Omental fat pad (tissue), 4 donors: ENCODE results near the gene ARHGAP28. TPM values are rescaled to one million over a fixed set of nuclear protein-coding genes. Genes with fewer than 3 reads are reported as not detected.

Experiments
- ATAC-seq: fragments of 150-250 bp; one replicate; pipeline ENCODE4 v1.9.1; 2016; ENCODE audit warnings: mild to moderate bottlenecking, moderate library complexity; ENCODE audit not compliant: low FRiP score
- DNase-seq: peaks from one replicate; pipeline ENCODE4 v3.0.0-alpha.2; 2019; ENCODE audit warnings: low spot score
- total RNA-seq, 4 donors: library from RNA; depleted of rRNA; stranded (reverse); fragments of >200 nt; gene quantifications; one replicate each; pipeline ENCODE4 v1.1.0, GENCODE V29; 2016
- TF ChIP-seq, protein P1 (sequence below), 3 donors: fragments of 450-650 bp; IDR thresholded peaks; one replicate each; pipeline ENCODE4 v1.5.1; 2016 to 2017; ENCODE audit warnings: antibody characterized with exemption in 3 of 3, mild to moderate bottlenecking in 3 of 3, moderate library complexity in 2 of 3

Gene ARHGAP28
- total RNA-seq, 4 donors from 2014 or later, result 4.7 to 23.7 (median 10.4) TPM

DNA sequence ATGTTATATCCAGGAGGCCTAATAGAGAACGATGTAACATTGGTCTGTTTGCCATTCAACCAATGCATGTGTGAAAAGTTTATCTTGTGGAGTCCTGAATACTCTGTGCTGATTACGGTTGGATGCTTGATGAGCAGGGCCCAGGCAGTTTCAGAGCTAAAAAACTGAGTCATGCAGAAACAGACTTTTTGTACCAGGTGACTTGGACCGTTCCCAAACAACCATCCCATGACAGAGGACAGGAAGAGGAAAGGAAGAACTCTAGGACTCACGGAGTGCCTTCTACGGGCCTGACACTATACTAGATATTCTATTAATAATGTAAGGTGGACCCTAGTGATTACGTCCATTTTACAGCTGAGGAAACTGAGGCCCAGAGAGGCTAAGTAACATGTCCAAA lies 142.1 kb downstream of the ARHGAP28 start:
- TF ChIP-seq, protein P1, sequence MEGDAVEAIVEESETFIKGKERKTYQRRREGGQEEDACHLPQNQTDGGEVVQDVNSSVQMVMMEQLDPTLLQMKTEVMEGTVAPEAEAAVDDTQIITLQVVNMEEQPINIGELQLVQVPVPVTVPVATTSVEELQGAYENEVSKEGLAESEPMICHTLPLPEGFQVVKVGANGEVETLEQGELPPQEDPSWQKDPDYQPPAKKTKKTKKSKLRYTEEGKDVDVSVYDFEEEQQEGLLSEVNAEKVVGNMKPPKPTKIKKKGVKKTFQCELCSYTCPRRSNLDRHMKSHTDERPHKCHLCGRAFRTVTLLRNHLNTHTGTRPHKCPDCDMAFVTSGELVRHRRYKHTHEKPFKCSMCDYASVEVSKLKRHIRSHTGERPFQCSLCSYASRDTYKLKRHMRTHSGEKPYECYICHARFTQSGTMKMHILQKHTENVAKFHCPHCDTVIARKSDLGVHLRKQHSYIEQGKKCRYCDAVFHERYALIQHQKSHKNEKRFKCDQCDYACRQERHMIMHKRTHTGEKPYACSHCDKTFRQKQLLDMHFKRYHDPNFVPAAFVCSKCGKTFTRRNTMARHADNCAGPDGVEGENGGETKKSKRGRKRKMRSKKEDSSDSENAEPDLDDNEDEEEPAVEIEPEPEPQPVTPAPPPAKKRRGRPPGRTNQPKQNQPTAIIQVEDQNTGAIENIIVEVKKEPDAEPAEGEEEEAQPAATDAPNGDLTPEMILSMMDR (IDR thresholded peaks at IDR 0.05), result no peak
- ATAC-seq, result no peak
- DNase-seq, result no peak

DNA sequence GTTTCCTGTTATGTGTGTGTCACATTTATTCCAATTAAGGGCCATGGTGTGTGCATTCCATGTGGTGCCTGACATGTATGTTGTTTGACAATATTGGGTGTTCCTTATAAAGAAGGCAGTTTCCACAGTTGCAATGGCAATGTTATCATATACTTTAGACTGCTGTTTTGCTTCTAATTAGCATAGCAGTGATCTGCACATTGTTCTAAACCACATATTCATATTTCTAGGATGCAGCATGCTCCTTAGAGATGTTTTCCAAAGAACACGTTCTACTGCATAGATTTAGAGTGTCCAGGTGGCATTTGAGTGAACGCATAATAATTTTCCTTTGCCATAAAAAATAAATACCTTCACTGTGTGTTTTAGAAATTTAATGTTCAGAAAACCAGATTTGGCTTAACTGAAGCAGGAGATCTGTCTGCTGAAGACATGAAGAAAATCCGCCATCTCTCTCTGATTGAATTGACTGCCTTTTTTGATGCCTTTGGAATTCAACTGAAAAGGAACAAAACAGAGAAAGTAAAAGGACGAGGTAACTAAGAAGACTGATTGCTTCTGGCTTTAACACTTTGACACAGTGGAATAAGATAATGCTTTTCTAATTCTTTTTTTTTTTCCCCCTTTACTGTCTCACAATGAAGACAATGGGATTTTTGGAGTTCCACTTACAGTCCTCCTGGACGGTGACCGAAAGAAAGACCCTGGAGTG lies 143.7 kb downstream of the ARHGAP28 start:
- no peak for DNase-seq
- TF ChIP-seq, protein P1 (IDR thresholded peaks at IDR 0.05), result no peak
- ATAC-seq, result no peak

DNA sequence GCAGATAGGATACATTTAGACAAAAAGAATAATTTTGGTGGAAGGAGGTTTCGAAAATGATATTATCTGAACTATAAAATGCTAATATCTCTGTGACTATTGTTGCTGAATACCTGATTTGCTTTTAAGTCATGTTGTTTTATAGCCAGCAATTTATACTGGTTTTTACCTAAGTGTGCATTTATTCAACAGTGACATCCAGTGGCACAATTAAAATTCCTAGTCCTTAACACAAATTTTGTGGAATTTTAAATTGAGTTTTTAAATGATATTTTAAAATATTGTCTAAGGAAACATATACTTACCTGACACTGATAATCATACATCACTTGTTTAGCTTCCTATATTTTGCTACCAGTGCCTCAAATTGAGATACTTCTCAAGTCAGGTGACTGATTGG lies 144.8 kb downstream of the ARHGAP28 start:
- ATAC-seq, result no peak
- TF ChIP-seq, protein P1 (IDR thresholded peaks at IDR 0.05), result no peak
- no peak for DNase-seq

DNA sequence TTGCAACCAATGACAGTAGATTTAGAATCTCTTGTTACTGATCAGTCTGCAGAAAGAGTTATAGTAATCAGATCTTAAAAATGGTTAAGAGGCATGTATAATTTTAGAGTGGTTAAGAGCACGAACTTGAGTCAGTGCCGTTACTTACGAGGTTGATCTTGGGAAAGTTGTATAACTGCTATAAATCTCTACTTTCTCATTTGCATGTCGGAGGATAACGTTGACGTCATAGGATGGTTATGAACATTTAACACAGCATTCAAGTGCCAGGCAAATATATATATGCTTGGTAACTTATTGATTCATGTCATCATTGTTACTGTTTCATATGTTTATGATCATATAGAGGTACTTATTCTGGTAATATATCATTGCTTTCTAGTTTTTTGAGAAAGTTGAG lies 146.2 kb downstream of the ARHGAP28 start:
- TF ChIP-seq, protein P1 (IDR thresholded peaks at IDR 0.05), result no peak
- ATAC-seq (no peak), DNase-seq (no peak)

DNA sequence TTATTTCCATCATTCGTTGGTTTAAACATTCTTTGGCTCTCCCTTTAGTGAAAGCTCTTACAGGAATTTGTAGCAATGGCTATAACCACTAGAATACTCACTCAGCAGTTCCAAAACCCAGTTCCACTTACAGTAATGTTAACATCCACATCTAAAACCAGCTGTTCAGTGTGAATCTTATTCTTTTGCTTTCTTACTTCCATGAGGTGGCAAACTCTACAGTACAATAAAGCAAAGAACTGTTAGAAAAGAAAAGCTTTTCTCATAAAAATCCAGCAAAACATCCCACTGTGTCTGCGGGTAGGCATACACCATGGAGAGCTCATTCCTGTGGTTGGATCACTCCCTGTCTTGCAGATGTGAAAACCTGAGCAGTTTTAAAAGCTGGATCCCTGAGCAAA lies 147.1 kb downstream of the ARHGAP28 start:
- ATAC-seq, result no peak
- no peak for DNase-seq
- TF ChIP-seq, protein P1 (IDR thresholded peaks at IDR 0.05), result no peak

DNA sequence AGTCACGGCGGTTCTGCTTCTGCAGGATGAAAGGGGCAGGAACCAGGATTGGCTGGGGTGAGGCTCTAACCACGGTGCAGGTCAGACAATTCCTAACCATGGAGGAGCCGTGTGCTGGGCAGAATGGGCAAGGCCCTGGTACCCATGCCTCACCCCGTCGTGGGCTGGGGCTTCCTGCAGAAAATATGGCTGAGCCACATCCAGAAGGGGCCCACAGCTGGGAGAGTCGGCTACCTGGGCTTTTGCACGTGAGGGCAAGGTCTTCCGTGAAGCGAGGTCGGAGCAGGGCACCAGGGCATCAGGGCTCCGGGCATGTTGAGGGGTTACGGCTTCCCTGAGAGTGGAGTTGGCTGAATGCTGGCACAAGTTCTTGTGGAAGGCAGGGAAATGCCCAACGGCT lies 147.8 kb downstream of the ARHGAP28 start:
- TF ChIP-seq, protein P1 (IDR thresholded peaks at IDR 0.05), result no peak
- ATAC-seq (no peak), DNase-seq (no peak)

DNA sequence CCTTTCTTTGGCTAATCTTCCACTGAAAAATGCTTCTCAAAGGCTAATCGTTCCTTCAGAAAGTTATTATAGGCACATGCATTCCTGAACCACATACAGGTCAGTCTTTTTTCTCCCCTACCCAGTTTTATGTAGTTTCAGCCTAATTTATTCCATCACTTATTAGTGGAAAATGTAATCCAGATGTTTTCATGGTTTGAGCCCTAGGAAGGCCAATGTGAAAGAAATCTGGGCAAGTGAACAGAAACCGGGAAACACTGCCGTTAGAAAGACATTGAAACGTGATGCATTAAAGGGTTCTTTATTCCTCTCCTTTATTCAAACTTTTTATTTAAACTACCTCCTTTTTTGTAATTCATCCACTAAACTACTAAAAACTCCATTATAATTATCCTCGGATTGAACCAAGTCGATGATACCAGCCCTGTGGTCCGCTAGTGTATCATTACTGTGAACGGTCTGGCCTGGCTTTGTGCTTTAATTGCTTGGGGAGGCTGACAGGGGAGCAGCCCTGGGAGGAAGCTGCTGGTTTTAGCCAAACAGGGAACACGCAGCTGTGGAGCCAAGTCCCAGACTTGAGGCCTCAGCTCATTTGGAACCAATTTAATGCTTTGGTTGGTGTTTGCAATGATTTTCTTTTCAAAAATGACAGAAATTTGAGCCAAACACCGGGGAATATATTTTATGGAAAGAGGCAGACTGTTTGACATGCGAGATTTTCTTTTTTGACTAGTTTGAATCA lies 149.2 kb downstream of the ARHGAP28 start:
- TF ChIP-seq, protein P1 (IDR thresholded peaks at IDR 0.05), result no peak
- DNase-seq, result no peak
- no peak for ATAC-seq
